Measurements from ENCODE around the gene CFAP74. TPM values are rescaled to one million over a fixed set of nuclear protein-coding genes. Genes with fewer than 3 reads are reported as not detected.

Gene CFAP74
- total RNA-seq, 1 experiment from 2014 or later, result 0.28 TPM

GRCh38 chr1:1947493-1947892 is 56.1 kb downstream of the CFAP74 start:
- H3K9me3 ChIP-seq (ENCODE audit: control insufficient read depth, low read depth, low read length), result no peaks in the 10 kb centered on the region
- H2AFZ ChIP-seq (ENCODE audit: low read length), result no peak overlapping the region
- no peak overlapping the region for H3K14ac ChIP-seq (ENCODE audit: insufficient read depth, low read length)
- H3K9ac ChIP-seq (ENCODE audit: extremely low read depth, insufficient read length, low read length), result no peak overlapping the region
- no peak overlapping the region for H3K4ac ChIP-seq (ENCODE audit: low read depth, low read length)
- TF ChIP-seq CTCF (conservative IDR thresholded peaks at IDR 0.05), result no peak
- no peak overlapping the region for H2BK12ac ChIP-seq (ENCODE audit: insufficient read length, low read depth, low read length)
- no peak overlapping the region for H3K4me2 ChIP-seq (ENCODE audit: insufficient read depth, insufficient read length, low read length)
- H3K56ac ChIP-seq (ENCODE audit: insufficient read length, low read depth, low read length), result no peak overlapping the region
- no CpG with 5 or more reads among the region's 14 CpGs for WGBS (ENCODE audit: extremely low coverage, insufficient read length, low lambda C conversion rate)
- no peak overlapping the region for H2BK120ac ChIP-seq (ENCODE audit: low read depth, low read length, poor library complexity, severe bottlenecking)
- H4K5ac ChIP-seq (ENCODE audit: insufficient read length, low read depth, low read length), result no peak overlapping the region
- no peak overlapping the region for H4K8ac ChIP-seq (replicated peaks; ENCODE audit: insufficient read length, low read depth, low read length)
- no peak overlapping the region for H2BK15ac ChIP-seq (ENCODE audit: low read depth, low read length)
- no peak for DNase-seq
- peaks cover 2 to 3% of the 10 kb centered on the region in 2 experiments; a peak in 2 of 5 replicates for H3K9me3 Mint-ChIP-seq
- no peaks in the 10 kb centered on the region for H3K79me2 ChIP-seq (ENCODE audit: insufficient read depth, low read length)
- no peak overlapping the region for H2BK5ac ChIP-seq (ENCODE audit: insufficient read length, low read length)
- no peaks in the 10 kb centered on the region for H3K79me1 ChIP-seq (ENCODE audit: insufficient read depth, low read depth, low read length, poor library complexity, severe bottlenecking)
- no peak overlapping the region for H3T11ph ChIP-seq (ENCODE audit: low read length)
- peaks cover 4 to 10% of the 10 kb centered on the region in 2 experiments; a peak in 3 of 4 replicates for H3K4me1 Mint-ChIP-seq
- H3K23ac ChIP-seq (ENCODE audit: insufficient read length, low read depth, low read length), result no peak overlapping the region
- H3K4me1 ChIP-seq (ENCODE audit: insufficient read depth, low read length), result no peaks in the 10 kb centered on the region
- no peaks in the 10 kb centered on the region for H3K23me2 ChIP-seq (ENCODE audit: insufficient read length, low read depth, low read length, poor library complexity, severe bottlenecking)
- peaks cover 3% of the 10 kb centered on the region for H4K20me1 ChIP-seq (ENCODE audit: control insufficient read depth, insufficient read depth, insufficient read length)
- no peak overlapping the region; a peak in 1 of 7 replicates for H3K27ac Mint-ChIP-seq
- H3K18ac ChIP-seq (ENCODE audit: insufficient read length, low read depth, low read length), result no peak overlapping the region
- no peaks in the 10 kb centered on the region for H3K36me3 Mint-ChIP-seq (ENCODE audit: insufficient read depth in 1 of 3, low read depth in 3 of 3)
- H4K91ac ChIP-seq (ENCODE audit: insufficient read length, low read depth, low read length), result no peak overlapping the region
- H3K4me3 Mint-ChIP-seq, result no peak overlapping the region
- H3K27ac ChIP-seq (ENCODE audit: insufficient read length, low read depth, low read length), result no peak overlapping the region
- no peak overlapping the region for H2BK20ac ChIP-seq (ENCODE audit: low read depth, low read length, poor library complexity, severe bottlenecking)
- H2AK5ac ChIP-seq (ENCODE audit: insufficient read length, low read length), result no peak overlapping the region
- peaks cover 10% of the 10 kb centered on the region for H3K27me3 Mint-ChIP-seq (ENCODE audit: low read depth)
- H3K27me3 ChIP-seq (ENCODE audit: insufficient read depth, low read length), result no peaks in the 10 kb centered on the region
